ENCODE data around the gene ISCA1.

The ISCA1 gene

GRCh38 chr9:86288499-86289198 is 6.3 kb upstream of the ISCA1 start:
- ChIA-PET POLR2A (no interaction called here), CTCF (no interaction called here)
- no peak for TF ChIP-seq CTCF (IDR thresholded peaks at IDR 0.05; ENCODE audit: insufficient read depth, low read length, missing control alignments)
- DNase-seq (ENCODE audit: low read depth, low spot score) = no peak
- H3K4me3 ChIP-seq (ENCODE audit: low read depth, low read length) = no peak overlapping the region

- TF ChIP-seq CTCF (IDR thresholded peaks at IDR 0.05; ENCODE audit: insufficient read depth, low read length, missing control alignments) = peak; percentile 44
- CTCF ChIA-PET = no interaction called here
- H3K4me3 ChIP-seq (ENCODE audit: low read depth, low read length) = no peak overlapping the region
- DNase-seq (ENCODE audit: low read depth, low spot score) = no peak
- POLR2A ChIA-PET = no interaction called here
Observed at GRCh38 chr9:86287013-86287412, 4.7 kb upstream of the ISCA1 start.

GRCh38 chr9:86286278-86286677 is 3.9 kb upstream of the ISCA1 start:
- CTCF ChIA-PET = no interaction called here
- POLR2A ChIA-PET = no interaction called here

GRCh38 chr9:86285261-86285660 is 2.9 kb upstream of the ISCA1 start:
- DNase-seq (ENCODE audit: low read depth, low spot score) = no peak
- no peak overlapping the region for H3K4me3 ChIP-seq (ENCODE audit: low read depth, low read length)
- CTCF ChIA-PET = no interaction called here
- POLR2A ChIA-PET = no interaction called here
- TF ChIP-seq CTCF (IDR thresholded peaks at IDR 0.05; ENCODE audit: insufficient read depth, low read length, missing control alignments) = no peak

More at GRCh38 chr9:86286278-86286677, 3.9 kb upstream of the ISCA1 start:
- H3K4me3 ChIP-seq (ENCODE audit: low read depth, low read length) = no peak overlapping the region
- TF ChIP-seq CTCF (IDR thresholded peaks at IDR 0.05; ENCODE audit: insufficient read depth, low read length, missing control alignments) = no peak
- DNase-seq (ENCODE audit: low read depth, low spot score) = no peak

GRCh38 chr9:86282979-86283535 is 719 bp upstream of the ISCA1 start:
- ChIA-PET CTCF (no interaction called here), POLR2A (interaction anchor here (0.8 to 1.0 kb wide), 2 partner anchors 26 to 38 kb away, joined by 4 read pairs; no protein-coding TSS in a partner anchor)
- peak overlapping the region; percentile 96 for H3K4me3 ChIP-seq (ENCODE audit: low read depth, low read length)
- DNase-seq (ENCODE audit: low read depth, low spot score) = peak; percentile 67
- TF ChIP-seq CTCF (IDR thresholded peaks at IDR 0.05; ENCODE audit: insufficient read depth, low read length, missing control alignments) = no peak

GRCh38 chr9:86281593-86282076 is 703 bp downstream of the ISCA1 start:
- CTCF ChIA-PET = interaction anchor here (1.4 kb wide), 1 partner anchor 81 kb away, joined by 4 read pairs; no protein-coding TSS in a partner anchor
- no peak for DNase-seq (ENCODE audit: low read depth, low spot score)
- H3K4me3 ChIP-seq (ENCODE audit: low read depth, low read length) = peak overlapping the region; percentile 96
- TF ChIP-seq CTCF (IDR thresholded peaks at IDR 0.05; ENCODE audit: insufficient read depth, low read length, missing control alignments) = no peak
- POLR2A ChIA-PET = interaction anchor here (0.7 kb wide), 1 partner anchor 18 kb away, joined by 3 read pairs; no protein-coding TSS in a partner anchor

Data from AG04449 (cell line).